GM12873 (cell line): ENCODE data around the gene KCNJ10.

Experiments used
- TF ChIP-seq, protein P1 (sequence below): IDR thresholded peaks from 2 replicates; pipeline ENCODE4 v1.5.1; 2012; ENCODE audit warnings: low read depth, mild to moderate bottlenecking, moderate library complexity, low read length, control low read depth; ENCODE audit not compliant: insufficient read depth; ENCODE audit errors: missing control alignments

The KCNJ10 gene

DNA sequence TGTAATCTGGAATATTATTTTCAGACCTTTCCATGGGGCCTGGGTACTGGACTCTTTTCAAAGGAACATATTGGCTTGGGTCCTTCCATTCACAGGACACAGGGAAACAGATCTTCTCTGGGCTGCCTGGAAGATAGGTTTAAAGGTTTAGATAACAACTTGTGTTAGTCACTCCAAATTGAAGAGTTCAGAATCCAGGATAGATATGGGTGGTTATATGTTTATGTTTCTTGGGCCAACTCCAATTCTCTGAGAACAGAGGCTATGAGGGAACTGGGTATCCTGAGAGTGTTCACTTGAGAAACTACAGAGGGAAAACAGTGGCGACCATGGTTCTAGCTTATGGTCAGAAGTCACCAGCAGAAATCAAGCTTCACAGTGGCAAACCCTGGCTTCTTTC is 29.5 kb downstream of the KCNJ10 start:
- TF ChIP-seq, protein P1, sequence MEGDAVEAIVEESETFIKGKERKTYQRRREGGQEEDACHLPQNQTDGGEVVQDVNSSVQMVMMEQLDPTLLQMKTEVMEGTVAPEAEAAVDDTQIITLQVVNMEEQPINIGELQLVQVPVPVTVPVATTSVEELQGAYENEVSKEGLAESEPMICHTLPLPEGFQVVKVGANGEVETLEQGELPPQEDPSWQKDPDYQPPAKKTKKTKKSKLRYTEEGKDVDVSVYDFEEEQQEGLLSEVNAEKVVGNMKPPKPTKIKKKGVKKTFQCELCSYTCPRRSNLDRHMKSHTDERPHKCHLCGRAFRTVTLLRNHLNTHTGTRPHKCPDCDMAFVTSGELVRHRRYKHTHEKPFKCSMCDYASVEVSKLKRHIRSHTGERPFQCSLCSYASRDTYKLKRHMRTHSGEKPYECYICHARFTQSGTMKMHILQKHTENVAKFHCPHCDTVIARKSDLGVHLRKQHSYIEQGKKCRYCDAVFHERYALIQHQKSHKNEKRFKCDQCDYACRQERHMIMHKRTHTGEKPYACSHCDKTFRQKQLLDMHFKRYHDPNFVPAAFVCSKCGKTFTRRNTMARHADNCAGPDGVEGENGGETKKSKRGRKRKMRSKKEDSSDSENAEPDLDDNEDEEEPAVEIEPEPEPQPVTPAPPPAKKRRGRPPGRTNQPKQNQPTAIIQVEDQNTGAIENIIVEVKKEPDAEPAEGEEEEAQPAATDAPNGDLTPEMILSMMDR = no peak

DNA sequence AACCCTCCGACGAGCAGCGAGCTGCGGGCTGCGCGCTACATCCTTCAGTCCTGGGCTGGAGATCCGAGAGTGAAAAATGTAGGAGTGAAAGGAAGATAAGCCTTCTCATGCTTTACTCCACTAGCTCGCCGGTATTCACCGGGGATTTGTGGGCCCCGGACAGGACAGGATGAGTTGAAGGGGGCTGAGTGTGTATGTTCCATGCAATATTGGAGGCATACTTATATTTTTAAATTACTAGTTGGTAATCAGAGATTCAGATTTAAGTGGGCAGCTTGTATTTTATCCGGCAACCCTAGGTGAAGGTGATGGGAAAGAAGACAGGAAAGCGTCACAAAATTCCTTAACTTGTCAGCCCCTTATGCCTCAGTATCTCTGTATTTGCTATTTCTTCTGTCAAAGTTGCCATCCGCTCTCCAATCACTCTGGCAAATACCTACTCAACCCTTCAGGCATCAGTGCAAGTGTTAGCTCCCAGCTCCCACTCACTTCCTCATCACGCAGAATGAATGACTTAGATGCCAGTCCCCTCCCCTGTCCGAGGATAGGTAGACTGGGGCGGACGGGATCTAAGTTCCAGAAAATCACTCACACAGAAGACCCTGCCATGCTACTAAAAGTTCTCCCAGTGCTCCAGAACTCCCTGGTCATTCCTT is 37.7 kb downstream of the KCNJ10 start:
- TF ChIP-seq, protein P1 = no peak

DNA sequence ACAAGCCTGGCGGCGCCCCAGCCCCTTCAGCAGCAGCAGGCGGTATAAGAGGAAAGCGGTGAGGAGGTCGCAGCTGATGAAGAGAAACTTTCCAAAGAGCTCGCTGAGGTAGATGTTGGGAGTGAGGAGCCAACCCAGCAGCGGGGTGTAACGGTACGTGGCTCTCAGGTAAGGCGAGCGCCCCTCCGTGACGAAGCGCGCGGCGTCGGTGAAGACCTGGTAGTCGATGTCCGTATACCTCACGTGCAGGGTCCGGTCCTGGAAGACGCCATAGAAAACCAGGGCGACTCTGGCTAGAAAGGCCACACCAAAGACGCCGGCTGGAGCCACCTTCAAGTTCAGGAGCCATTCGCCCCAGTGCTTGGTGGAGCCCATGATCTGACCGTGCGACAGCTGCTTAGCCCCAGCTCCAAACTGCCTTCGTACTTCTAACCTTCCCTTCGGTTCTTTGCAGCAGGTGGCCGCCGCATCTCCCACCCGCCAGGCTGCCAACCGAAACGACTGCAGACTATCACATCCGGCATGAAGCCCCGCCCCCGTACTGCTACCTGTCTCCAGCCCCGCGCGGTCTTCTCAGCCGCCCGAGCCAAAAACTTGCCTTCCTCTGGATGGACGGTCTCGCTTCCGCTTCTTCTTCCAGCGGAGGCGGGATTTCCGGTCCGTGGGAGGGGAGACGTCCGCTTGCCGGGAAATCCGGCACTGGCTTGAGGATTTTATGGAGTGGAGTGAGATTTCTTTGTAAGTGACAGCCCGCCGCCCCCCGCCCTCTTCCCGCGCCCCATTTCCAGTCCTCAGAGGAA is 38.4 kb downstream of the KCNJ10 start, which contains the start of gene PIGM:
PIGM (minus strand) TSS at position 626 of the 800 bp plus-strand sequence; CDS start at position 375, 251 bp downstream.
- TF ChIP-seq, protein P1 = no peak

DNA sequence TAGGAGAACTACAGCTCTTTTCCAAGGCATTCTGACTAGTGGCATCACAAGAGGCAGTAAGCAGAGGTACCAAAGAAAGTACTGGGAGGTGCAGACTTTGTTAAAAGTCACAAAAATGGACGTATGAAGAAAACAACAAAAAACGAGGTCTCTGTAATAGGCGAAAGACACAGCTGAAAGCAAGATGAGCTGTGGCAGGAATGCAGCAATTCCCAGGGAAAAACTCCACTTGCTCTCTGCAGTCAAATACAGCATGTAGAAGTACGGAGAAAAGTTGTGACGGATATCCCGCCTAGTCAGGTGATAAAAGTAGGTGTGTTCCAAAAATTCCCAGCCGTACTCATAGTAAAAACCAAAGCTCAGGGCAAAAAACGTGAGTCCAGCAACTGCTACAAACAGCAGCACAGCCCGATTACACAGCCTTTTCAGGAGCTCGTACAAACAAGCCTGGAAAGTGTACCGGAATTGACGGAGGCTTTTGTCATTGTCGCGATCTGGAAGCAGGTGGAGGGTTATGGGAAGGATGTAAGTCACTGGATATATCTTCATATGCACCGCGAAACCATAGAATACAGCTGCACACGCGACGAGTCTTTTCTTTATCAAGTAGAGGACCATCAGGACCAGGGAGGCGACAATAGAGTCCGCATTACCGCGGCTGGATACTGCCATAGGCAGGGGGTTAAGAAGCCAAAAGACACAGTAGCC is 39.1 kb downstream of the KCNJ10 start:
- TF ChIP-seq, protein P1 = no peak

DNA sequence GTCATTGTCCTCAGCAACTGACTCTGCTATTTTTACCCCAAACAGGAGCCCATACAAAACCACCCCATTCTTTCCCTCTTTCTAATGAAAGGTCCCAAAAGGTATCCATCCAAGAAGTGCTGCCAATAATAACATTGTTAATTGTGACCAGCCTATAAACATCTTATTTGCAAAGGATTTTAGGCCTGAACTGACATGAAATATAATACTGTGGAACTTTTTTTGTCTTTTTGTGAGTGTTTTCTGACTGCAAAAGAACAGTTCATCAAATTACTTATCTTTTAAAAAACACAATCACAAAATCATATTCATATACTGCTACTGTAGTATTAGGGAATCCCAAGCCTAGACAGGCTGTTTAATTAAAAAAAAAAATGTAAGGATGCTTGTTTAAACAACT is 41.5 kb downstream of the KCNJ10 start:
- TF ChIP-seq, protein P1 = no peak

DNA sequence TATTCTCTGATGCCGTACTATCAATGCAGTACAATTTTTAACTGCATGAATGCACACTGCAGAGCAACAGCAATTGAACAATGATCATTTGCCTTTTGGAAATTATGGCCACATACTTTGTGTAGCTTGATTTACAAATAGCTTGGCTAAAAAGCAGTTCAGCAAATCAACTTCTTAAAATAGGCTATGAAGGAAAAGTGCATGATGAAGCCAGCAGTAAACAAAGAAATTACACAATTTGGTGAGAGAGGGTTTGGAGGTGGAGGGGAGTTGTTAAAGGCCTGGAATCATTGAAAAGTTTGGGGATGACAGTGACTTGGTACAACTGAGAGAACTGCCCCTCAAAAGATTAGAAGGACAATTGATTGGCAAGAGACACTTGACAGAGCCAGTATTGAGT is 44.6 kb downstream of the KCNJ10 start:
- TF ChIP-seq, protein P1 = no peak
